Measurements from ENCODE around the gene FOXO4.
A peak's percentile ranks its signal among the peaks of the same experiment; 100 is the strongest.

The FOXO4 gene

DNA sequence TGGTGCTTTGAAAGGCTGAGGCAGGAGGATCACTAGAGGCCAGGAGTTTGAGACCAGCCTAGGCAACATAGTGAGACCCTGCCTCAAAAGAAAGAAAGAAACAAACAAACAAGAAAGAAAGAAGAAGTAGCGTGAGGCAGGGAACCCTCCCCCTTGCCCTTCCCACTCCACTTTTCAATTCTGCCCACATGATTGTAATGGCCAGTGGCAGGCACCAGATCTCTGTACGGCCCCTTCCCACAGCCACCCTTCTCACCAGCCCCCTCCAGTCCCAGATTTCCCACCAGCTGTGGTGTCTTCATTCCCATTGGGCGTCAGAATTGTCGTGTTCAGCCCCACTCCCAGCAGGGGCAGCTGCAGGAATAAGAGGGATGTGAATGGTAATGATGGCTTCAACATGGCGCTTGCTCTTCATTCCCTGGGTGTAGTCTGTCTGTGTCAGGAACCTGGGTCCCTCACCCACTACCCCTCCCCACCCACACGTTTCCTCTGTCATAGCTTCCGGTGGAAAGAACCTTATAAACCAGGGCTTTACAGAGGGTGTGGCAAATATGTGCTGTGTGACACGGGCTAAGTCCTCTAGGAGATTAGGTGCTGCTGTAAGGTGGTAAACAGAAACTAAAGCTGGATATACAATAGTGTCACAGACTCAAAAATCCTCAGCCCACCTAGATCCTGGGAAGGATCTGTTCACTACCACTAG lies 15.6 kb downstream of the FOXO4 start, which contains the start of gene IL2RG:
Gene IL2RG (minus strand): TSS at position 437 of the 703 bp plus-strand sequence. CDS start 38 bp downstream, at position 399.
- DNase-seq (ENCODE audit: low read depth, low spot score) = no peak
- in situ Hi-C loops (cut with HindIII; ENCODE audit: low sequenced_read_pairs) = no loop called here
- no peak for TF ChIP-seq CTCF (IDR thresholded peaks at IDR 0.05; ENCODE audit: low read depth, low read length)
- no peak within 1 kb of the TSS for H3K4me3 ChIP-seq (ENCODE audit: low read depth, low read length)

DNA sequence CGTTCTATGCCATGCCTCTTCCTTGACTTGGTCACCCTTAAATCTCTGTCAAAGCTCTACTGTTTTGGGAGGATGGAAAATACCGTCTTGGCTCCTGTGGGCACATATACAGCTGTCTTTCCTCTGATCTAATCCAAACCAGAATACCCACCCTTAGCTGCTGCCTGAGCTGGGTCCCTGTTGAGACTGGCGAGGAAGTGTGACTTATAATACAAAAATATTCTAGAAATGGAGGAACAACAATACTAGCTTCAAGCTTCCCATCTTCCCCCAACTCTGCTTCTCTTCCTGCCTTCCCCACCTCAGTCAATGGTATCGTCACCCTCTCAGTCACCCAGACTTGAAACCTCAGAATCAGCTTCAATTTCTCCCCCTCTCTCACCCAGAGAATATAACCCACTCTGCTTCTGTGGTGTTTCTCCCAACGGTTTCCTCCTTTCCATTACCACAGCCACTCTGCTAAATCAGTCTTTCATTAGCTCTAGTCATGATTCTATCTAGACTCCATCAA lies 16.3 kb downstream of the FOXO4 start:
- in situ Hi-C loops (cut with HindIII; ENCODE audit: low sequenced_read_pairs) = no loop called here
- H3K4me3 ChIP-seq (ENCODE audit: low read depth, low read length) = no peak overlapping the region
- no peak for DNase-seq (ENCODE audit: low read depth, low spot score)
- TF ChIP-seq CTCF (IDR thresholded peaks at IDR 0.05; ENCODE audit: low read depth, low read length) = no peak

DNA sequence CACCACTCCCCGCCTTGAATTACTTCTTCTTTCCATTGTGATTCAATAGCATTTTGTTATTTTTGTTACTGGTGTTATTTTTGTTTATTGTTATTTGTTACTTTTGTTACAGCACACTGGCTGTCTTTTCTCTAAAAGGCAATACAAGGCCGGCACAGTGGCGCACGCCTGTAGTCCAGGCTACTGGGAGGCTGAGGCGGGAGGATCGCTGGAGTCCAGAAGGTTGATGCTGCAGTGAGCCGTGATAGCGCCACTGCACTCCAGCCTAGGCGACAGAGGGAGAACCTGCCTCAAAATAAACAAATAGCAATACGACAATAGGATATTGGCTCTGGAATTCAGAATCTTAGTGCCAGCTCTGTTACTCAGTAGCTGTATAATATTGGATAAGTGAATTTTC lies 21.7 kb downstream of the FOXO4 start:
- no peak for DNase-seq (ENCODE audit: low read depth, low spot score)
- no peak overlapping the region for H3K4me3 ChIP-seq (ENCODE audit: low read depth, low read length)
- TF ChIP-seq CTCF (IDR thresholded peaks at IDR 0.05; ENCODE audit: low read depth, low read length) = no peak
- in situ Hi-C loops (cut with HindIII; ENCODE audit: low sequenced_read_pairs) = no loop called here

DNA sequence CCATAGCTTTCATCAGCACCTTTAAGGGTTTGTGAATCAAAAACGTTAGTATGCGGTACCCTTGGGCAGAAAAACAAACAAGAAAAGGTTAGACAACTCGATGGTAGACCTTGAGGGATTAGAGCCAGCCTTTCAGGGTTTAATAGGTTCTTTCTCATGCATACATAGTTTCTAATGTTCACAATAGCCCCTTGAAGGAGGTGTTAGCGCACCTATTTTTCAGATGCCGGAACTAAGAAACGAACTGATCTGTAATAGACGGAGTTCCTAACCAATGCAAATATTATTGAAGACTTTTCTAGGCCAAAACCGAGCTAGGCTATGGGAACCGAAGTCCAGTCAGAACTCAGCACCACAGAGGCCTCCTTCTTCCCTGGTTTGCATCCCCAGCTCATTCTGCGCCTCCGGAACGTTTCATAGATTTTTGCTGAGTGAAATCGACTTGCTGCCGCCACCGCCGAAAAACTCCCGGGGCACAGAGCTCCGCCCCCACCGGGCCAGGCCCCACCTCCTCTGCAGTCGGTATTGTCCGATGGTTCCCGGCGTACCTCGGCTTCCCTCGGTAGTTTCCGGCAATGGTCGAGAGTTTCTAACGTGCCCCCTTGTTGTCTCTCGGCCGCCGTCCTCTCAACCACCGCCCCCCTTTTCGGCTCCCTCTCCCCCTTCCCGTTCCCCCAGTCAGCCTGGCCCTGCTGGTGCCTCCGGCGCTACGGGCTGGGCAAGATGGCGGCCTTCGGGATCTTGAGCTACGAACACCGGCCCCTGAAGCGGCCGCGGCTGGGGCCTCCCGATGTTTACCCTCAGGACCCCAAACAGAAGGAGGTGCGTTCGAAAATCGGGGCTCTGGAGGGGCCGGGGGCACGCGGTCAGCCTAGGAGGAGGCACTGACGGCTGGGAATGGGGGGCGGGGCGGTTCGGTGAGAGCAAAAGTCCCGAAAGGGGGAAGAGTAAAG lies 22.7 kb downstream of the FOXO4 start, which contains the start of gene MED12:
Gene MED12 (plus strand): TSS at position 565 of the 953 bp plus-strand sequence. CDS start 159 bp downstream, at position 724.
- peak; percentile 78 for DNase-seq (ENCODE audit: low read depth, low spot score)
- TF ChIP-seq CTCF (IDR thresholded peaks at IDR 0.05; ENCODE audit: low read depth, low read length) = no peak
- H3K4me3 ChIP-seq (ENCODE audit: low read depth, low read length) = peak within 1 kb of the TSS; percentile 68
- in situ Hi-C loops (cut with HindIII; ENCODE audit: low sequenced_read_pairs) = no loop called here

DNA sequence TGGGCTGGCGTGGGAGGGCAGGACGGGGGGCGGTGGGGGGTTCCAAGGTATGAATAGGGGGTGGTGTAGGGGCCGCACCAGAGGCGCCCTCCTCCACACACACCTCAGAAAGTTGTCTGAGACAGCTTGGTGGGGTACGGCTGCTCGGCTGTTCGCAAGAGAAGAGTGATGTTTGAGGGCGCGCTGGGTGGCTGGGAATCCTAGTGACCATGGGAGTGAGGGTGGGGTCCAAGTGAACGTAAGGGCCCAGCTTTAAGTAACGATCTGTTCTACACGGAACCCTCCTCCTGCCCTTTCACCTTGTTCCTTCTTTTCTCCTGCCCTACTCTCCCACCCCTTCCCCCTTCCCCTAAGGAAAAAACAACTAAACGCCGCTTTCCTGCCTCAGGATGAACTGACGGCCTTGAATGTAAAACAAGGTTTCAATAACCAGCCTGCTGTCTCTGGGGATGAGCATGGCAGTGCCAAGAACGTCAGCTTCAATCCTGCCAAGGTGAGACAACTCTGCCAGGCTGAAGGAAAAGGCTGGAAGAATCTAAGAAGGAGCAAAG lies 23.4 kb downstream of the FOXO4 start:
- in situ Hi-C loops (cut with HindIII; ENCODE audit: low sequenced_read_pairs) = no loop called here
- TF ChIP-seq CTCF (IDR thresholded peaks at IDR 0.05; ENCODE audit: low read depth, low read length) = no peak
- no peak for DNase-seq (ENCODE audit: low read depth, low spot score)
- H3K4me3 ChIP-seq (ENCODE audit: low read depth, low read length) = peak overlapping the region; percentile 68

- in situ Hi-C loops (cut with HindIII; ENCODE audit: low sequenced_read_pairs) = no loop called here
- no peak overlapping the region for H3K4me3 ChIP-seq (ENCODE audit: low read depth, low read length)
- TF ChIP-seq CTCF (IDR thresholded peaks at IDR 0.05; ENCODE audit: low read depth, low read length) = no peak
- no peak for DNase-seq (ENCODE audit: low read depth, low spot score)
Measured at GRCh38 chrX:71128166-71128833, 32.6 kb downstream of the FOXO4 start.
